Vagina (tissue), 2 donors: ENCODE data around the gene OR10J1.

Experiments used
- POLR2AphosphoS5 ChIP-seq, 2 donors: sonication (generic); formaldehyde crosslinking; IDR thresholded peaks; one replicate each; pipeline ENCODE4 v1.9.0; 2017; ENCODE audit warnings: antibody characterized with exemption in 2 of 2, mild to moderate bottlenecking in 2 of 2, low read depth in 1 of 2; ENCODE audit not compliant: insufficient read depth in 1 of 2
- TF ChIP-seq, protein P1 (sequence below), 3 experiments: fragments of 450-650 bp in 2 of 3; fragments of 200-600 bp in 1 of 3; sonication (generic) in 1 of 3; IDR thresholded peaks; one replicate each; pipeline ENCODE4 v1.5.1; 2017 to 2019; ENCODE audit warnings: antibody characterized with exemption in 3 of 3, mild to moderate bottlenecking in 2 of 3, moderate library complexity in 2 of 3

DNA sequence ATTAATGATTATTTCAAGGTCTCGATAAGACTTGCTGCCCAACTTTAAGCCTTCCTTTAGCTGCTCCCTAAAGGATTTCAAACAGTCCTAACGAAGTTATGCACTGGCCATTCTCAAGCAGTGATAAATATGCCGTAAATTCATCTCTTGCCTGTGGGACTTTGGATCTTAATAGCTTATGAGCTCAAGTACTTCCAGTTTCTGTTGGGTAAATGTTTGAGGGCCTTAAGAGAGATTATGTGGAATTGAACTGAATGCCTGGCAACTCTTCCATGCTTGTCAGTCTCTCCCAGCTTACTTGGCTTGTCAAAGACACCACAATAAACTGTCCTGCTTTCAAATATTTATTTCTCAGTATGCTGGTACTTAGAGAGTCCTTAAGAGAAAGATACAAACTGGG, 11.0 kb upstream of the OR10J1 start:
- TF ChIP-seq, protein P1, sequence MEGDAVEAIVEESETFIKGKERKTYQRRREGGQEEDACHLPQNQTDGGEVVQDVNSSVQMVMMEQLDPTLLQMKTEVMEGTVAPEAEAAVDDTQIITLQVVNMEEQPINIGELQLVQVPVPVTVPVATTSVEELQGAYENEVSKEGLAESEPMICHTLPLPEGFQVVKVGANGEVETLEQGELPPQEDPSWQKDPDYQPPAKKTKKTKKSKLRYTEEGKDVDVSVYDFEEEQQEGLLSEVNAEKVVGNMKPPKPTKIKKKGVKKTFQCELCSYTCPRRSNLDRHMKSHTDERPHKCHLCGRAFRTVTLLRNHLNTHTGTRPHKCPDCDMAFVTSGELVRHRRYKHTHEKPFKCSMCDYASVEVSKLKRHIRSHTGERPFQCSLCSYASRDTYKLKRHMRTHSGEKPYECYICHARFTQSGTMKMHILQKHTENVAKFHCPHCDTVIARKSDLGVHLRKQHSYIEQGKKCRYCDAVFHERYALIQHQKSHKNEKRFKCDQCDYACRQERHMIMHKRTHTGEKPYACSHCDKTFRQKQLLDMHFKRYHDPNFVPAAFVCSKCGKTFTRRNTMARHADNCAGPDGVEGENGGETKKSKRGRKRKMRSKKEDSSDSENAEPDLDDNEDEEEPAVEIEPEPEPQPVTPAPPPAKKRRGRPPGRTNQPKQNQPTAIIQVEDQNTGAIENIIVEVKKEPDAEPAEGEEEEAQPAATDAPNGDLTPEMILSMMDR (IDR thresholded peaks at IDR 0.05), result no peak
- no peak for TF ChIP-seq POLR2AphosphoS5 (IDR thresholded peaks at IDR 0.05; ENCODE audit: insufficient read depth in 1 of 2, low read depth in 1 of 2)
